GM12891 (cell line): ENCODE results near the gene MYBPC1. TPM values are rescaled to one million over a fixed set of nuclear protein-coding genes. Genes with fewer than 3 reads are reported as not detected.
"Not testable (repeated sequence)": the region's sequence is repeated elsewhere in the genome, so short reads cannot be mapped to it uniquely, and the experiment has no call there.

Experiments
- DNase-seq: peaks from one replicate; pipeline ENCODE4 v3.0.0; 2011; ENCODE audit warnings: low spot score; ENCODE audit not compliant: insufficient read length
- FAIRE-seq: peaks from 2 replicates; lab custom pipeline; 2011; peaks lifted over from hg19 to GRCh38; lab: Jason Lieb, UNC
- PAX5 ChIP-seq: IDR thresholded peaks from 2 replicates; pipeline ENCODE4 v1.6.1; 2011; ENCODE audit warnings: low read length, moderate library complexity, mild to moderate bottlenecking; ENCODE audit not compliant: insufficient read depth, severe bottlenecking
- POLR2A ChIP-seq: IDR thresholded peaks from 2 replicates; pipeline ENCODE4 v1.6.1; 2011; ENCODE audit warnings: low read depth, low read length, control low read depth
- POLR2AphosphoS5 ChIP-seq: IDR thresholded peaks from 2 replicates; pipeline ENCODE4 v1.6.1; 2011; ENCODE audit warnings: low read depth, low read length, control low read depth
- POU2F2 ChIP-seq: IDR thresholded peaks from 2 replicates; pipeline ENCODE4 v1.6.1; 2011; ENCODE audit warnings: low read depth, mild to moderate bottlenecking, control low read depth, low read length, moderate library complexity
- SPI1 ChIP-seq: IDR thresholded peaks from 2 replicates; pipeline ENCODE4 v1.6.1; 2011; ENCODE audit warnings: low read depth, low read length, control low read depth
- TAF1 ChIP-seq: IDR thresholded peaks from 2 replicates; pipeline ENCODE4 v1.6.1; 2011; ENCODE audit warnings: low read depth, low read length, control low read depth
- polyA plus RNA-seq: library from polyadenylated mRNA; unstranded; fragments of >200 nt; gene quantifications from one replicate; pipeline ENCODE4 v1.2.1, GENCODE V29; 2012; ENCODE audit warnings: low read depth, missing spikeins, inconsistent platforms; ENCODE audit not compliant: missing spikeins

The MYBPC1 gene, protein sequence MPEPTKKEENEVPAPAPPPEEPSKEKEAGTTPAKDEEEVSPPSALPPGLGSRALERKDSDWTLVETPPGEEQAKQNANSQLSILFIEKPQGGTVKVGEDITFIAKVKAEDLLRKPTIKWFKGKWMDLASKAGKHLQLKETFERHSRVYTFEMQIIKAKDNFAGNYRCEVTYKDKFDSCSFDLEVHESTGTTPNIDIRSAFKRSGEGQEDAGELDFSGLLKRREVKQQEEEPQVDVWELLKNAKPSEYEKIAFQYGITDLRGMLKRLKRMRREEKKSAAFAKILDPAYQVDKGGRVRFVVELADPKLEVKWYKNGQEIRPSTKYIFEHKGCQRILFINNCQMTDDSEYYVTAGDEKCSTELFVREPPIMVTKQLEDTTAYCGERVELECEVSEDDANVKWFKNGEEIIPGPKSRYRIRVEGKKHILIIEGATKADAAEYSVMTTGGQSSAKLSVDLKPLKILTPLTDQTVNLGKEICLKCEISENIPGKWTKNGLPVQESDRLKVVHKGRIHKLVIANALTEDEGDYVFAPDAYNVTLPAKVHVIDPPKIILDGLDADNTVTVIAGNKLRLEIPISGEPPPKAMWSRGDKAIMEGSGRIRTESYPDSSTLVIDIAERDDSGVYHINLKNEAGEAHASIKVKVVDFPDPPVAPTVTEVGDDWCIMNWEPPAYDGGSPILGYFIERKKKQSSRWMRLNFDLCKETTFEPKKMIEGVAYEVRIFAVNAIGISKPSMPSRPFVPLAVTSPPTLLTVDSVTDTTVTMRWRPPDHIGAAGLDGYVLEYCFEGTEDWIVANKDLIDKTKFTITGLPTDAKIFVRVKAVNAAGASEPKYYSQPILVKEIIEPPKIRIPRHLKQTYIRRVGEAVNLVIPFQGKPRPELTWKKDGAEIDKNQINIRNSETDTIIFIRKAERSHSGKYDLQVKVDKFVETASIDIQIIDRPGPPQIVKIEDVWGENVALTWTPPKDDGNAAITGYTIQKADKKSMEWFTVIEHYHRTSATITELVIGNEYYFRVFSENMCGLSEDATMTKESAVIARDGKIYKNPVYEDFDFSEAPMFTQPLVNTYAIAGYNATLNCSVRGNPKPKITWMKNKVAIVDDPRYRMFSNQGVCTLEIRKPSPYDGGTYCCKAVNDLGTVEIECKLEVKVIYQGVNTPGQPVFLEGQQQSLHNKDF
- not detected for polyA plus RNA-seq

DNA sequence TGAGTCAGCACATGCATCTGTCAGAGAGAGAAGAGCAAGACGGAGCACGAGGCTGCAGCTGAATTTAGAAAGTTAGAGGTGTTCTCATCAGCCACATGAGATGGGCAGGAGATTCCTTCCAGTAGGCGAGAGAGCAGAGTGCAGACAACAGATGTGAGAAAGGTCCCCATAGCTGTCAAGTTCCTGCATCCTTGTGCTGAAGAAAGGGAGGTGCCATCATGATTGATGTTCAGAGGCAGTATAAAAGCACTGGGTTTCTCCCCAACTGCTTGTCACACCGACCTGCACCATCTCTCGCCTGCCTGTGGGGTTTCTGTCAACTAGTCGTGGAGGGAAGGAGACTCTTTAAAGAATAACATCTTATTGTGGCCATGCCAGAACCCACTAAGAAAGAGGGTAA is at the start of gene MYBPC1:
MYBPC1 (plus strand) TSS at position 272 of the 400 bp plus-strand sequence; CDS start at position 372, 100 bp downstream.
- TF ChIP-seq SPI1 (no peak), POLR2A (no peak), TAF1 (no peak), PAX5 (no peak), POLR2AphosphoS5 (no peak), POU2F2 (no peak)
- FAIRE-seq (no peak), DNase-seq (no peak)

DNA sequence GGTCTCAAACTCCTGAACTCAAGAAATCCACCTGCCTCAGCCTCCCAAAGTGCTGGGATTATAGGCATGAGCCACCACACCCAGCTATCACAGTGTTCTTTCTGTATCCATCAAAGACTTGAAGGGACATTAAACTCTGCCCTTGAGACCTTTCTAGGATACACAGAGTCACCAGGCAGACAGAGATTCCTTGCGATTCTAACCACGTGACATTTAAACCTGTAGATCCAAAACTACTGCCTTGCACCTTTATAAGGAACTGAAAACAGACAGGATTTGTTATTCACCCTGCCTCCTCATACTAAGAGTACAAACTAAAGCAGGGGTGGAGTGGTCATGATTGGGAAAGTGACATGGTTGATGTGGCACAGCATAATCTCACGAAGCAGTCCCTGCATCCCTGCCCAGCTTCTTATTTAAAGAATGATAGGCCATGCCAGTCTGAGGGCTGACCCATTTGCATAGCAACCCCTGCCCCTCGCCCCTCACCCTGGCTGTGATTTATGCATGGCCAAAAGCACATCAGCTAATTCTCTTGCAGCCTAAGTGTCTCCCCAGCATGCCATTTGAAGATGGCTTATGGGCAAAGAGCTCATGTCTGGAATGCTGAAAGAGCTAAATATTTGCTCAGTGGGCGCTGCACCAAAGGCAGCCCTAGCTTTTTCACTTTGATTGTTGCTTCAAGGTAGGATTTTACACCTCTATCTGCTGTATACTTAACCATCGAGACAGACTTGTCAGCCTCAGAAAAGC is 43.2 kb upstream of the MYBPC1 start:
- FAIRE-seq = no peak
- DNase-seq = no peak
- TF ChIP-seq POU2F2 = no peak
- TF ChIP-seq PAX5 = no peak
- no peak for TF ChIP-seq POLR2A
- TF ChIP-seq POLR2AphosphoS5 = no peak
- TF ChIP-seq TAF1 = no peak
- TF ChIP-seq SPI1 = no peak

DNA sequence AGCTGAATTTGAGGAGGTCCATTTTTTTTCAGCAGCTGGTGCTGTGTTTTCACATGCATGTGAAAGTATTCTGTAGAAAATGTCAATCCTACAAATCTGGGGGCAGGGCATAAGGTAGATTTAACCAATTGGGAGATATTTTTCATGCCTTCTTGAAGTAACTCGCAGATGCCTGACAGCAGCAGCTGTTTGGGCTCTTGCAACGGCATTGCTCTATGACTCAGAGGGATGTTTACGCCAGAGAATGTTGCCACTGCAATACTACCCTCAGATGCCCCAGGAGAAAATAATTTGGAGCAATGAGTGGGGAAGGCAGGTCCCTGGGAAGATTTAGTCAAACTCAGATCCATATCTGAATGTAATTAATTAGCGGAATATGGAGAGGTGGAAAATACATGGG is 42.5 kb upstream of the MYBPC1 start:
- TF ChIP-seq POU2F2 = no peak
- TF ChIP-seq POLR2A = no peak
- no peak for TF ChIP-seq SPI1
- FAIRE-seq (no peak), DNase-seq (no peak)

DNA sequence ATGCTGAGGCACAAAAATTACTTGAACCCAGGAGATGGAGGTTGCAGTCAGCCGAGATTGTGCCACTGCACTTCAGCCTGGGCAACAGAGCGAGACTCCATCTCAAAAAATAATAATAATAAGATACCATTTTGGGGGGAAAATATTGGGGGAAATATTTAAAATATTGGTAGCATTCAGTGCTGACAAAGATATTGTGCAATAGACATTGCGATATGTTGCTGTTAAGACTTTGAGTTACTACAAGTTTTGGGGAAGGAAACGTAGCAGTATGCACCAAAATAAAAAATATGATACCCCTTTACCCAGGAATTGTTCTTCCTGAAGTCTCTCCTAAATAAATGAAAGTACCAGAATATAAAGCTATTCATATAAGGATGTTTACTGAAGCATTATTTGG is 37.7 kb upstream of the MYBPC1 start:
- TF ChIP-seq POLR2A (no peak), SPI1 (no peak), POU2F2 (no peak), TAF1 (no peak), PAX5 (no peak)
- FAIRE-seq = no peak

DNA sequence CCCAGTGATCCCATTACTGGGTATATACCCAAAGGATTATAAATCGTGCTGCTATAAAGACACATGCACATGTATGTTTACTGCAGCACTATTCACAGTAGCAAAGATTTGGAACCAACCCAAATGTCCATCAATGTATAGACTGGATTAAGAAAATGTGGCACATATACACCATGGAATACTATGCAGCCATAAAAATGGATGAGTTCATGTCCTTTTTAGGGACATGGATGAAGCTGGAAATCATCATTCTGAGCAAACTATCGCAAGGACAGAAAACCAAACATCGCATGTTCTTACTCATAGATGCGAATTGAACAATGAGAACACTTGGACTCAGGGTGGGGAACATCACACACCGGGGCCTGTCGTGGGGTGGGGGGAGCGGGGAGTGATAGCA is 36.0 kb upstream of the MYBPC1 start:
- DNase-seq = not testable (repeated sequence)

More for the DNA sequence above, 37.7 kb upstream of the MYBPC1 start:
- no peak for DNase-seq

DNA sequence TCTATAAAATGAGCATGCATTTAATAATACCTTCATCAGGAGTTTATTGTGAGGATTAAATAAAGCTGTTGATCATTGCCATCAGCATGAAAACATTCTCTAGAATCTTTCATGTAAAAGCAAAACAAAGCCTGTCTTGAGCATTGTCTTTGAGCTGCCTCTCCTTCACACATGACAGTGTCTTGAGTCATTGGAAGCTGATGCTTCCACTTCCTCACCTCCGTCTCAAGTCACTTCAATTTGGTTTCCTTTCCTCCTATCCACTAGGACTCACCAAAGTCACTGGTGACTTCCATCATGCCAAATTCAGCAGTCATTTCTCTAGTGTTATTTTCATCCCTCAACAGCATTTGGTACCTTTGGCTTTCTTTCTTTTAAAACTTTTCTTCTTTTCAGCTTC is 31.6 kb upstream of the MYBPC1 start:
- DNase-seq = no peak
- TF ChIP-seq SPI1 (no peak), PAX5 (no peak), TAF1 (no peak), POLR2AphosphoS5 (no peak)
- FAIRE-seq = no peak

More for the DNA sequence above, 36.0 kb upstream of the MYBPC1 start:
- not testable (repeated sequence) for FAIRE-seq

DNA sequence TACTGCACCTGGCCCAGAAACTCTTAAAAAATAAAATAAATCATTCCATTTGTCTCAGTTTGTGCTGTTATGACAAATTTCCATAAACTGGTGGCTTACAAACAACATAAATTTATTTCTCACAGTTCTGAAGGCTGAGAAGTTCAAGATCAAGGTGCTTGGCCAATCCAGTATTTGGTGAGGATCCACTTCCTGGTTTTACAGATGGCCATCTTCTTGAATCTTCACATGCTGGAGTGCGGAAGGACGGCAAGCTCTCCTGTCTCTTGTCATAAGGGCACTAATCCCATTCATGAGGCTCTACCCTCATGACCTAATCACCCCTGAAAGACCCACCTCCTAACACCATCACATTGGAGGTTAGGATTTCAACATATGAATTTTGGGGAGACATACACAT is 29.9 kb upstream of the MYBPC1 start:
- DNase-seq (no peak), FAIRE-seq (no peak)
- TF ChIP-seq POLR2AphosphoS5 (no peak), TAF1 (no peak), POU2F2 (no peak), PAX5 (no peak), POLR2A (no peak), SPI1 (no peak)

DNA sequence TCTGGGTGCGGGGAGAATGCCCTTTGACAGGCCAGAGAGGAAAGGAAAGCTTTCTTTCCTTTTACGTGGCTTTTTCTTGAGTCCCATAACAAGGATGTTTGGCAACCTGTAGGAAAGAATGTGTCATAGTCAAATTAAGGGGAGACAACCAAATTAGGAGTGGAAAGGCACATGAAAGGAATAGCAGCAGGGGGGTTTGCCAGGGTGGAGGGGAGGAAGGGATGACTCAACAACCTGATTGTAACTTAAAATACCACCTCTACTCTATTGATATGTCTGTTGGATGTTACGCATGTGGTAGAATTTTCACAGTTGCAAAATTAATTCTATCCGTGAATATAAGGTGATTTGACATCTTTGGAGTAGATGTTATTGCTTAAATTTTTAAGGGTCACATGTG is 28.5 kb upstream of the MYBPC1 start:
- DNase-seq = no peak
- no peak for FAIRE-seq
- TF ChIP-seq SPI1 (no peak), POLR2AphosphoS5 (no peak), PAX5 (no peak), POU2F2 (no peak), TAF1 (no peak), POLR2A (no peak)

DNA sequence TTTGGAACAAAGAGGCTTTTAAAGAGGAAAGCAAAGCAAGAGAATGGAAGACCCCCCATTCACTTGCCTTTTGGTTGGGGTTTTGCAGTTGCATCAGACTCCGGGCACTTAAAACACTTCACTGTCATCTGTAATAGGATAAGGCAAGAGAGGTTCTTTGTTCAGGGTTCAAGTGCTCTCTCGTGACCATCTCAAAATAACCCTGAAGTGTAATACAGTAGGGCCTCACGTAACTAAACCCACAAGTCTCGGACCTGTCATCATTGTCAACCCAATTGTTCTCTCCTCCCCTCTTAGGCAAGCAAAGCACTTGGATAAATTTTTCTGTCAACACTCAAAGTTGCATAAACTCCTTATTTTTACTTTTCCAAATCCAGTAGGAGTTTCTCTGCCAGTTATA is 26.9 kb upstream of the MYBPC1 start:
- FAIRE-seq = no peak
- DNase-seq = no peak
- TF ChIP-seq PAX5 (no peak), POLR2AphosphoS5 (no peak), POU2F2 (no peak), SPI1 (no peak), TAF1 (no peak), POLR2A (no peak)

DNA sequence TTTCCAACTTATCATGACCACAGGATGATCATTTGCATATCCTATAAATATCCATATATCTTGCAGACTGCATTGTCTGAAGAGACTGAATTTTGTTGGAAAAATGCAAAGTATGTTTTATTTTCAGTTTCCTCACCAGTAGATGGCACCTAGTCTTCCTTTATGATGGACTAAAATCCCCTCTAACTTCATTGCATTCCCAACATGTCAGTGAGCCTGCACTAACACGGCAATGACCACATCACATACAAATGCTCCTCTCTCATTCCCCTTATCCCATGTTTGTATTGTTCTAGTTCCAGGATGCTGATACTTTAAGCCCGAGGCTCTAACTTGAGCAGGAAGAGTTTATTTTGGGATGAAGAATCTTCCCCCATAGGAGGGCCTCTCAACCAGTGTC is 24.7 kb upstream of the MYBPC1 start:
- no peak for FAIRE-seq
- no peak for DNase-seq

More for the DNA sequence above, 24.7 kb upstream of the MYBPC1 start:
- no peak for TF ChIP-seq POLR2AphosphoS5
- TF ChIP-seq POU2F2 = no peak
- no peak for TF ChIP-seq PAX5
- TF ChIP-seq SPI1 = no peak
